GM21737 (cell line): ENCODE measurements around the gene TRNAU1AP.

Source experiments
- ATAC-seq: cut with Tn5 transposase; IDR thresholded peaks from one replicate; pipeline ENCODE4 v1.9.1; 2021; ENCODE audit warnings: mild to moderate bottlenecking, moderate library complexity; ENCODE audit not compliant: unreplicated experiment

Gene TRNAU1AP

GRCh38 chr1:28604411-28604810 is 51.5 kb downstream of the TRNAU1AP start:
- no peak for ATAC-seq

GRCh38 chr1:28604962-28605361 is 52.1 kb downstream of the TRNAU1AP start:
- no peak for ATAC-seq

- no peak for ATAC-seq
These were observed 53.9 kb downstream of the TRNAU1AP start for GRCh38 chr1:28606771-28607170.

- ATAC-seq: no peak
These were observed 60.3 kb downstream of the TRNAU1AP start for GRCh38 chr1:28613175-28613574.
